ENCODE results near the gene C16orf90. TPM values are rescaled to one million over a fixed set of nuclear protein-coding genes. Genes with fewer than 3 reads are reported as not detected.
"Not testable (repeated sequence)": the region's sequence is repeated elsewhere in the genome, so short reads cannot be mapped to it uniquely, and the experiment has no call there.

The C16orf90 gene
- total RNA-seq, 1 experiment from 2014 or later = not detected

DNA sequence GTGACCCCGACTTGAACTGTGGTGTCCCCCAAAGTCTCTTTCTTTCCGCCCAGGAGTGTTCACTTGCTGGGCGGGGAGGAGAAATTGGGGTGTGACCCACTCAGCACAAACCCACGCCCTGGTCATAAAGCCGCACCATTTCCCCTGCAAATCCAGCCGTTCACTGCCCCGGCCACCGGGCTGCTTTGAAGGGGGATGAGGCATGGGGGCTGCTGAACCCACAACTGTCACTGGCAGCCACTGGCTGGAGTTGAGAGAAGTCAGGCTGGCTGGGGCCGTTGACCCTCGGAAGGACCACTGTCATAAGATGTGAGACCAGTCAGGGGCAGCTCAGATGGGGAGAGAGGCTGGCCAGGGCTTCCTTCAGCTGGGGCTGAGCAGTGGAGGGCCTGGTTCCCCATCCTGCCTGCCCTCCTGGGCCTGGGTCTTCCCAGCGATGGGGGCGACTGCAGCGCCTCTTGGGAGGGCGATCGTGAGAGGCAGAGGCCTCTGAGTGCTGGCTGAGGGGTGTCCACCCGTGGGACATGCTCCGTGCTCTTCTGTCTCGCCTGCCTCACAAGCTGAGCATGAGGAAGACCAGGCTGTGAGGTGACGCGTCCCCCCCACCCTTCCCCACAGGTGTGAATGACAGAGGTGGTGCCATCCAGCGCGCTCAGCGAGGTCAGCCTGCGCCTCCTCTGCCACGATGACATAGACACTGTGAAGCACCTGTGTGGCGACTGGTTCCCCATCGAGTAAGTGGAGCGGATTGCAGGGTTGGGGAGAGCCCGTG, 19.5 kb downstream of the C16orf90 start:
- Histone ChIP-seq H2AFZ (ENCODE audit: low read length) (no peak overlapping the region), H4K20me1 (ENCODE audit: low read length) (no peaks in the 10 kb centered on the region), H3F3A (ENCODE audit: low read length, unreplicated experiment) (no peaks in the 10 kb centered on the region), H3K79me2 (ENCODE audit: low read length) (peaks cover 26% of the 10 kb centered on the region), H3K9ac (ENCODE audit: low read length) (no peak overlapping the region), H3K27ac (ENCODE audit: low read length) (no peak overlapping the region), H3K9me2 (replicated peaks; ENCODE audit: low read length) (no peaks in the 10 kb centered on the region), H3K4me3 (ENCODE audit: low read length) (no peak overlapping the region), H3K27me3 (ENCODE audit: low read length) (no peaks in the 10 kb centered on the region), H3K4me2 (ENCODE audit: low read length) (no peak overlapping the region), H3K4me1 (ENCODE audit: insufficient read depth, low read length) (no peaks in the 10 kb centered on the region), H3K9me3 (ENCODE audit: low read length) (no peaks in the 10 kb centered on the region), H3K36me3 (ENCODE audit: low read depth, low read length) (no peaks in the 10 kb centered on the region; the same call in 1 of the 2 replicates)
- DNase-seq (no peak), ATAC-seq (no peak)
- ChIA-PET POLR2A (ENCODE audit: unreplicated experiment) (no interaction called here), CTCF (no interaction called here)
- no TSS peak for BruUV-seq (replicated peaks)
- intact Hi-C loops (cut with micrococcal nuclease) = no loop called here
- TF ChIP-seq CTCF (conservative IDR thresholded peaks at IDR 0.05; ENCODE audit: low read depth, low read length) (no peak), EZH2 (IDR thresholded peaks at IDR 0.05; ENCODE audit: low read length, unreplicated experiment) (no peak), EZH2phosphoT487 (IDR thresholded peaks at IDR 0.05; ENCODE audit: borderline replicate concordance, low read length) (no peak)

GRCh38 chr16:3474870-3475269, 20.4 kb downstream of the C16orf90 start:
- intact Hi-C loops (cut with micrococcal nuclease); H4K20me1 ChIP-seq (ENCODE audit: low read length); H3K9me3 ChIP-seq (ENCODE audit: low read length); H3K27ac ChIP-seq (ENCODE audit: low read length); DNase-seq; H3K4me3 ChIP-seq (ENCODE audit: low read length); H2AFZ ChIP-seq (ENCODE audit: low read length); H3K9ac ChIP-seq (ENCODE audit: low read length); H3K4me1 ChIP-seq (ENCODE audit: insufficient read depth, low read length); ATAC-seq; H3K4me2 ChIP-seq (ENCODE audit: low read length); H3K36me3 ChIP-seq (ENCODE audit: low read depth, low read length); CTCF ChIA-PET; POLR2A ChIA-PET (ENCODE audit: unreplicated experiment); H3K27me3 ChIP-seq (ENCODE audit: low read length); H3F3A ChIP-seq (ENCODE audit: low read length, unreplicated experiment); H3K9me2 ChIP-seq (replicated peaks; ENCODE audit: low read length); BruUV-seq (replicated peaks): not testable (repeated sequence)
- H3K79me2 ChIP-seq (ENCODE audit: low read length) = peaks cover 35% of the 10 kb centered on the region

GRCh38 chr16:3474136-3474779, 21.0 kb downstream of the C16orf90 start:
- H3K9ac ChIP-seq (ENCODE audit: low read length) = no peak overlapping the region
- no peaks in the 10 kb centered on the region for H3K36me3 ChIP-seq (ENCODE audit: low read depth, low read length)
- H4K20me1 ChIP-seq (ENCODE audit: low read length) = no peaks in the 10 kb centered on the region
- H3K4me2 ChIP-seq (ENCODE audit: low read length) = no peak overlapping the region
- H3K4me1 ChIP-seq (ENCODE audit: insufficient read depth, low read length) = no peaks in the 10 kb centered on the region
- TF ChIP-seq EZH2phosphoT487 (IDR thresholded peaks at IDR 0.05; ENCODE audit: borderline replicate concordance, low read length) (no peak), EZH2 (IDR thresholded peaks at IDR 0.05; ENCODE audit: low read length, unreplicated experiment) (no peak), CTCF (conservative IDR thresholded peaks at IDR 0.05; ENCODE audit: low read depth, low read length) (no peak)
- no peak overlapping the region for H3K27ac ChIP-seq (ENCODE audit: low read length)
- H3K27me3 ChIP-seq (ENCODE audit: low read length) = no peaks in the 10 kb centered on the region
- peaks cover 40% of the 10 kb centered on the region for H3K79me2 ChIP-seq (ENCODE audit: low read length)
- no peak overlapping the region for H2AFZ ChIP-seq (ENCODE audit: low read length)
- intact Hi-C loops (cut with micrococcal nuclease) = no loop called here
- BruUV-seq (replicated peaks) = no TSS peak
- ATAC-seq (no peak), DNase-seq (no peak)
- POLR2A ChIA-PET (ENCODE audit: unreplicated experiment) = no interaction called here
- H3K9me3 ChIP-seq (ENCODE audit: low read length) = no peaks in the 10 kb centered on the region
- H3K4me3 ChIP-seq (ENCODE audit: low read length) = no peak overlapping the region
- H3K9me2 ChIP-seq (replicated peaks; ENCODE audit: low read length) = no peaks in the 10 kb centered on the region
- no peaks in the 10 kb centered on the region for H3F3A ChIP-seq (ENCODE audit: low read length, unreplicated experiment)
- CTCF ChIA-PET = no interaction called here

- H3K36me3 ChIP-seq (ENCODE audit: low read depth, low read length); H4K20me1 ChIP-seq (ENCODE audit: low read length); intact Hi-C loops (cut with micrococcal nuclease); H3K27me3 ChIP-seq (ENCODE audit: low read length); H3F3A ChIP-seq (ENCODE audit: low read length, unreplicated experiment); CTCF ChIA-PET; H3K9ac ChIP-seq (ENCODE audit: low read length); BruUV-seq (replicated peaks); DNase-seq; H3K4me3 ChIP-seq (ENCODE audit: low read length); H3K4me2 ChIP-seq (ENCODE audit: low read length); H2AFZ ChIP-seq (ENCODE audit: low read length); H3K27ac ChIP-seq (ENCODE audit: low read length); POLR2A ChIA-PET (ENCODE audit: unreplicated experiment); H3K4me1 ChIP-seq (ENCODE audit: insufficient read depth, low read length); ATAC-seq; H3K9me2 ChIP-seq (replicated peaks; ENCODE audit: low read length); H3K9me3 ChIP-seq (ENCODE audit: low read length): not testable (repeated sequence)
- H3K79me2 ChIP-seq (ENCODE audit: low read length) = peaks cover 41% of the 10 kb centered on the region
These were observed 21.7 kb downstream of the C16orf90 start for GRCh38 chr16:3473596-3473943.

Measured in PC-3 (cell line).